ENCODE data around the gene MAP2K6. TPM values are rescaled to one million over a fixed set of nuclear protein-coding genes. Genes with fewer than 3 reads are reported as not detected.
"Not testable (repeated sequence)": the region's sequence is repeated elsewhere in the genome, so short reads cannot be mapped to it uniquely, and the experiment has no call there.

The MAP2K6 gene
- total RNA-seq, 1 experiment from 2014 or later = 17.7 TPM

GRCh38 chr17:69478916-69479315, 64.4 kb downstream of the MAP2K6 start:
- Mint-ChIP-seq H3K27ac (peak overlapping the region in 1 of 3 experiments; percentile 36; a peak in 1 of 7 replicates), H3K4me1 (peaks cover 0 to 4% of the 10 kb centered on the region in 2 experiments; a peak in 2 of 4 replicates), H3K36me3 (ENCODE audit: insufficient read depth in 1 of 3, low read depth in 3 of 3) (no peaks in the 10 kb centered on the region; a peak in 2 of 7 replicates), H3K4me3 (no peak overlapping the region), H3K27me3 (ENCODE audit: low read depth) (no peaks in the 10 kb centered on the region), H3K9me3 (no peaks in the 10 kb centered on the region)
- no peak overlapping the region for H3K4me2 ChIP-seq (ENCODE audit: insufficient read depth, insufficient read length, low read length)
- no peaks in the 10 kb centered on the region for H3K27me3 ChIP-seq (ENCODE audit: insufficient read depth, low read length)
- no peak overlapping the region for H2AFZ ChIP-seq (ENCODE audit: low read length)
- no peak for TF ChIP-seq CTCF (conservative IDR thresholded peaks at IDR 0.05)
- no peaks in the 10 kb centered on the region for H3K23me2 ChIP-seq (ENCODE audit: insufficient read length, low read depth, low read length, poor library complexity, severe bottlenecking)
- H2BK120ac ChIP-seq (ENCODE audit: low read depth, low read length, poor library complexity, severe bottlenecking) = no peak overlapping the region
- no peaks in the 10 kb centered on the region for H3K9me3 ChIP-seq (ENCODE audit: control insufficient read depth, low read depth, low read length)
- no peak overlapping the region for H2BK15ac ChIP-seq (ENCODE audit: low read depth, low read length)
- H2BK5ac ChIP-seq (ENCODE audit: insufficient read length, low read length) = no peak overlapping the region
- no CpG with 5 or more reads among the region's 4 CpGs for WGBS (ENCODE audit: extremely low coverage, insufficient read length, low lambda C conversion rate)
- no peaks in the 10 kb centered on the region for H3K79me1 ChIP-seq (ENCODE audit: insufficient read depth, low read depth, low read length, poor library complexity, severe bottlenecking)
- no peak overlapping the region for H3K18ac ChIP-seq (ENCODE audit: insufficient read length, low read depth, low read length)
- no peak overlapping the region for H3K23ac ChIP-seq (ENCODE audit: insufficient read length, low read depth, low read length)
- H3K79me2 ChIP-seq (ENCODE audit: insufficient read depth, low read length) = no peaks in the 10 kb centered on the region
- H3K9ac ChIP-seq (ENCODE audit: extremely low read depth, insufficient read length, low read length) = no peak overlapping the region
- H3K56ac ChIP-seq (ENCODE audit: insufficient read length, low read depth, low read length) = no peak overlapping the region
- H2AK5ac ChIP-seq (ENCODE audit: insufficient read length, low read length) = no peak overlapping the region
- H4K8ac ChIP-seq (replicated peaks; ENCODE audit: insufficient read length, low read depth, low read length) = no peak overlapping the region
- no peak overlapping the region for H3T11ph ChIP-seq (ENCODE audit: low read length)
- DNase-seq = no peak
- no peak overlapping the region for H2BK20ac ChIP-seq (ENCODE audit: low read depth, low read length, poor library complexity, severe bottlenecking)
- H4K91ac ChIP-seq (ENCODE audit: insufficient read length, low read depth, low read length) = no peak overlapping the region
- H3K4ac ChIP-seq (ENCODE audit: low read depth, low read length) = no peak overlapping the region
- H4K20me1 ChIP-seq (ENCODE audit: control insufficient read depth, insufficient read depth, insufficient read length) = no peaks in the 10 kb centered on the region
- H2BK12ac ChIP-seq (ENCODE audit: insufficient read length, low read depth, low read length) = no peak overlapping the region
- H3K14ac ChIP-seq (ENCODE audit: insufficient read depth, low read length) = no peak overlapping the region
- no peak overlapping the region for H3K27ac ChIP-seq (ENCODE audit: insufficient read length, low read depth, low read length)
- H3K4me1 ChIP-seq (ENCODE audit: insufficient read depth, low read length) = no peaks in the 10 kb centered on the region
- H4K5ac ChIP-seq (ENCODE audit: insufficient read length, low read depth, low read length) = no peak overlapping the region

GRCh38 chr17:69479756-69480155, 65.3 kb downstream of the MAP2K6 start:
- not testable (repeated sequence) for H3K27ac ChIP-seq (ENCODE audit: insufficient read length, low read depth, low read length); H2AFZ ChIP-seq (ENCODE audit: low read length); H3K4me1 ChIP-seq (ENCODE audit: insufficient read depth, low read length); H3K9me3 ChIP-seq (ENCODE audit: control insufficient read depth, low read depth, low read length); H4K5ac ChIP-seq (ENCODE audit: insufficient read length, low read depth, low read length); H4K8ac ChIP-seq (replicated peaks; ENCODE audit: insufficient read length, low read depth, low read length); H3K18ac ChIP-seq (ENCODE audit: insufficient read length, low read depth, low read length); H2BK120ac ChIP-seq (ENCODE audit: low read depth, low read length, poor library complexity, severe bottlenecking); H3K14ac ChIP-seq (ENCODE audit: insufficient read depth, low read length); H3K4ac ChIP-seq (ENCODE audit: low read depth, low read length); H3K9ac ChIP-seq (ENCODE audit: extremely low read depth, insufficient read length, low read length); H4K91ac ChIP-seq (ENCODE audit: insufficient read length, low read depth, low read length); H3K27me3 ChIP-seq (ENCODE audit: insufficient read depth, low read length); DNase-seq; H3K23ac ChIP-seq (ENCODE audit: insufficient read length, low read depth, low read length); H3K79me1 ChIP-seq (ENCODE audit: insufficient read depth, low read depth, low read length, poor library complexity, severe bottlenecking); H2BK5ac ChIP-seq (ENCODE audit: insufficient read length, low read length); H2BK12ac ChIP-seq (ENCODE audit: insufficient read length, low read depth, low read length); H3K27me3 Mint-ChIP-seq (ENCODE audit: low read depth); H3K4me1 Mint-ChIP-seq; H2BK20ac ChIP-seq (ENCODE audit: low read depth, low read length, poor library complexity, severe bottlenecking); H3T11ph ChIP-seq (ENCODE audit: low read length); H3K9me3 Mint-ChIP-seq; H3K23me2 ChIP-seq (ENCODE audit: insufficient read length, low read depth, low read length, poor library complexity, severe bottlenecking); H4K20me1 ChIP-seq (ENCODE audit: control insufficient read depth, insufficient read depth, insufficient read length); H3K79me2 ChIP-seq (ENCODE audit: insufficient read depth, low read length); H3K36me3 Mint-ChIP-seq (ENCODE audit: insufficient read depth in 1 of 3, low read depth in 3 of 3); H3K27ac Mint-ChIP-seq; H2AK5ac ChIP-seq (ENCODE audit: insufficient read length, low read length); H3K4me2 ChIP-seq (ENCODE audit: insufficient read depth, insufficient read length, low read length); H3K4me3 Mint-ChIP-seq; H2BK15ac ChIP-seq (ENCODE audit: low read depth, low read length); H3K56ac ChIP-seq (ENCODE audit: insufficient read length, low read depth, low read length)
- WGBS (ENCODE audit: extremely low coverage, insufficient read length, low lambda C conversion rate) = no CpG with 5 or more reads among the region's 7 CpGs
